HepG2 (cell line): Measurements from ENCODE around the gene P4HTM. TPM values are rescaled to one million over a fixed set of nuclear protein-coding genes. Genes with fewer than 3 reads are reported as not detected.

ENCODE experiments used
- ATAC-seq: fragments of 200-7000 bp; cut with Tn5 transposase; 3 replicates; pipeline ENCODE4 v1.9.1; 2020; ENCODE audit warnings: mild to moderate bottlenecking, moderate library complexity
- BruUV-seq: library from RNA; stranded (reverse); fragments of 400-500 nt; replicated peaks from 2 replicates; lab custom pipeline; 2021; lab: Mats Ljungman, UMichigan
- CTCF ChIA-PET: fragments of 300-600 bp; formaldehyde crosslinking; extraction: SDS; loops from one replicate; lab custom pipeline; 2021; ENCODE audit warnings: low total read pairs, inconsistent platforms, low intra/inter-chr PET ratio; lab: Yijun Ruan, JAX
- POLR2A ChIA-PET: fragments of 350-600 bp; sonication (Branson Sonifier 250); formaldehyde crosslinking; loops from one replicate; lab custom pipeline; 2020; ENCODE audit warnings: antibody characterized with exemption, inconsistent platforms; lab: Yijun Ruan, JAX
- DNase-seq: peaks from one replicate; pipeline ENCODE4 v3.0.0-alpha.2; 2015; ENCODE audit warnings: low spot score
- FAIRE-seq: peaks from 3 replicates; lab custom pipeline; 2011; peaks lifted over from hg19 to GRCh38; lab: Jason Lieb, UNC
- H2AFZ ChIP-seq: one replicate; pipeline ENCODE4 v1.6.1; 2011; ENCODE audit warnings: low read length, inconsistent platforms
- H3K27ac ChIP-seq: fragments of 300-600 bp; 3 replicates; pipeline ENCODE4 v1.8.0; 2011; ENCODE audit warnings: mixed run types, mild to moderate bottlenecking, mixed read lengths, low read length, inconsistent platforms; ENCODE audit not compliant: insufficient read depth; ENCODE audit errors: extremely low read length
- H3K27me3 ChIP-seq, 2 experiments: fragments of 200-600 bp in 1 of 2; 2 replicates in 1 of 2; 3 replicates in 1 of 2; pipeline versions ENCODE4 v1.6.0 to v1.8.0; 2011; ENCODE audit warnings: low read length in 2 of 2, mild to moderate bottlenecking in 2 of 2, moderate library complexity in 2 of 2, inconsistent platforms in 1 of 2; ENCODE audit not compliant: insufficient read depth in 2 of 2, control insufficient read depth in 1 of 2
- H3K36me3 ChIP-seq, 2 experiments: fragments of 200-600 bp in 1 of 2; replicated peaks in 1 of 2; 2 replicates in 1 of 2; 3 replicates in 1 of 2; pipeline versions ENCODE4 v1.5.1 to v1.8.0; 2011; ENCODE audit warnings: low read length in 2 of 2, inconsistent platforms in 1 of 2; ENCODE audit not compliant: insufficient read depth in 2 of 2, control insufficient read depth in 1 of 2
- H3K4me1 ChIP-seq: 2 replicates; pipeline ENCODE4 v1.5.1; 2012; ENCODE audit warnings: low read length, inconsistent platforms; ENCODE audit not compliant: insufficient read depth
- H3K4me2 ChIP-seq: 2 replicates; pipeline ENCODE4 v1.6.0; 2011; ENCODE audit warnings: low read depth, low read length, inconsistent platforms
- H3K4me3 ChIP-seq, 3 experiments: fragments of 200-600 bp in 1 of 3; sonication (generic), shearing (Covaris generic) in 1 of 3; replicated peaks in 1 of 3; 2 replicates each; pipeline ENCODE4 v1.5.1; 2011 to 2016; ENCODE audit warnings: low read length in 3 of 3, inconsistent platforms in 2 of 3, low read depth in 2 of 3, mild to moderate bottlenecking in 2 of 3, control low read depth in 1 of 3, mixed read lengths in 1 of 3; ENCODE audit not compliant: insufficient read depth in 1 of 3
- H3K79me2 ChIP-seq: one replicate; pipeline ENCODE4 v1.6.1; 2011; ENCODE audit warnings: low read length, inconsistent platforms; ENCODE audit not compliant: insufficient read depth
- H3K9ac ChIP-seq: 2 replicates; pipeline ENCODE4 v1.6.0; 2011; ENCODE audit warnings: mild to moderate bottlenecking, low read depth, low read length, inconsistent platforms; ENCODE audit not compliant: insufficient read depth
- H3K9me3 ChIP-seq: 2 replicates; pipeline ENCODE4 v1.5.1; 2012; ENCODE audit warnings: mild to moderate bottlenecking, low read length
- H4K20me1 ChIP-seq: 2 replicates; pipeline ENCODE4 v1.6.0; 2011; ENCODE audit warnings: inconsistent platforms, mild to moderate bottlenecking, low read length, moderate library complexity; ENCODE audit not compliant: insufficient read depth
- ADNP ChIP-seq: sonication (generic); formaldehyde crosslinking; IDR thresholded peaks from 2 replicates; pipeline ENCODE4 v1.4.0; 2020; ENCODE audit warnings: missing genetic modification reagents
- AHR ChIP-seq: IDR thresholded peaks from 2 replicates; pipeline ENCODE4 v1.6.1; 2018; ENCODE audit warnings: missing genetic modification reagents, missing compliant biosample characterization
- FLYWCH1 ChIP-seq: sonication (generic); formaldehyde crosslinking; IDR thresholded peaks from 2 replicates; pipeline ENCODE4 v1.8.1; 2023; ENCODE audit warnings: mild to moderate bottlenecking, missing genetic modification reagents
- FOXC1 ChIP-seq: sonication (generic); formaldehyde crosslinking; IDR thresholded peaks from 2 replicates; pipeline ENCODE4 v1.8.0; 2022; ENCODE audit warnings: mild to moderate bottlenecking, missing genetic modification reagents, borderline replicate concordance
- GATAD2A ChIP-seq: IDR thresholded peaks from 2 replicates; pipeline ENCODE4 v1.6.1; 2016
- IKZF4 ChIP-seq: sonication (generic); formaldehyde crosslinking; IDR thresholded peaks from 2 replicates; pipeline ENCODE4 v1.5.1; 2020; ENCODE audit warnings: borderline replicate concordance, mild to moderate bottlenecking, low read depth, missing genetic modification reagents; ENCODE audit errors: not compliant biosample characterization
- MED13 ChIP-seq: sonication (generic); formaldehyde crosslinking; IDR thresholded peaks from 2 replicates; pipeline ENCODE4 v1.5.0; 2020; ENCODE audit warnings: missing genetic modification reagents
- NFE2L2 ChIP-seq: fragments of 150-350 bp; IDR thresholded peaks from 2 replicates; pipeline ENCODE4 v1.6.1; 2014; ENCODE audit warnings: low read length
- NFKB2 ChIP-seq: sonication (generic); formaldehyde crosslinking; IDR thresholded peaks from 2 replicates; pipeline ENCODE4 v1.4.0; 2020; ENCODE audit warnings: missing genetic modification reagents, borderline replicate concordance
- NR3C1 ChIP-seq: sonication (generic); formaldehyde crosslinking; IDR thresholded peaks from 2 replicates; pipeline ENCODE4 v1.4.0; 2020; ENCODE audit warnings: missing genetic modification reagents
- RBM39 ChIP-seq: fragments of 200-400 bp; formaldehyde crosslinking; IDR thresholded peaks from one replicate; pipeline ENCODE4 v1.6.1; 2018; ENCODE audit warnings: antibody characterized with exemption, mild to moderate bottlenecking, low read depth, low read length; ENCODE audit not compliant: poor library complexity, severe bottlenecking
- RCOR2 ChIP-seq: IDR thresholded peaks from 2 replicates; pipeline ENCODE4 v1.6.1; 2016; ENCODE audit warnings: missing biosample characterization, missing genetic modification reagents
- RXRB ChIP-seq: IDR thresholded peaks from 2 replicates; pipeline ENCODE4 v1.6.1; 2016; ENCODE audit warnings: borderline replicate concordance, missing genetic modification reagents, missing compliant biosample characterization
- STAG1 ChIP-seq: sonication (generic); formaldehyde crosslinking; IDR thresholded peaks from 2 replicates; pipeline ENCODE4 v1.4.0; 2020; ENCODE audit warnings: missing genetic modification reagents
- THYN1 ChIP-seq: sonication (generic); formaldehyde crosslinking; IDR thresholded peaks from 2 replicates; pipeline ENCODE4 v1.8.1; 2023; ENCODE audit warnings: low read depth, mild to moderate bottlenecking, moderate library complexity, missing genetic modification reagents, borderline replicate concordance
- ZNF232 ChIP-seq: sonication (generic); formaldehyde crosslinking; IDR thresholded peaks from 2 replicates; pipeline ENCODE4 v1.4.0; 2020; ENCODE audit warnings: missing genetic modification reagents, borderline replicate concordance
- ZNF274 ChIP-seq: sonication (generic); formaldehyde crosslinking; IDR thresholded peaks from 2 replicates; pipeline ENCODE4 v1.5.1; 2020; ENCODE audit warnings: mild to moderate bottlenecking, missing genetic modification reagents
- ZNF431 ChIP-seq: sonication (generic); formaldehyde crosslinking; IDR thresholded peaks from 2 replicates; pipeline ENCODE4 v1.9.0; 2022; ENCODE audit warnings: missing genetic modification reagents, low read depth, mild to moderate bottlenecking, borderline replicate concordance
- ZNF616 ChIP-seq: sonication (generic); formaldehyde crosslinking; IDR thresholded peaks from 2 replicates; pipeline ENCODE4 v1.5.0; 2020; ENCODE audit warnings: low read depth, mild to moderate bottlenecking, missing genetic modification reagents
- ZNF841 ChIP-seq: sonication (generic); formaldehyde crosslinking; IDR thresholded peaks from 2 replicates; pipeline ENCODE4 v1.8.1; 2023; ENCODE audit warnings: missing genetic modification reagents, borderline replicate concordance
- WGBS: methylation state at CpG from one replicate; pipeline ENCODE4 v1.1.6; 2017; ENCODE audit warnings: low lambda C conversion rate; 5-methylcytosine and 5-hydroxymethylcytosine counted together
- in situ Hi-C: cut with HindIII; loops from 2 replicates; pipeline ENCODE4 v1.10.0; 2017; ENCODE audit warnings: low pct_unique_long_range_greater_than_20kb; ENCODE audit not compliant: extremely low pct_ligation_motif_present
- intact Hi-C: fragments of 100-400 bp; cut with micrococcal nuclease; formaldehyde crosslinking; loops from one replicate; pipeline ENCODE4 v1.10.0; 2022; ENCODE audit not compliant: unreplicated experiment
- polyA plus RNA-seq, 8 experiments: library from polyadenylated mRNA; depleted of rRNA in 3 of 8; stranded (reverse) in 7 of 8; unstranded in 1 of 8; fragments of >200 nt; fragmentation: Illumina TruSeq in 4 of 8; extraction: Trizol in 4 of 8; gene quantifications; 2 replicates each; pipeline versions ENCODE4 v1.2.1 to v1.2.3, GENCODE V29; 2011 to 2016; ENCODE audit warnings: low read depth in 4 of 8, missing spikeins in 1 of 8, mixed read lengths in 1 of 8; ENCODE audit not compliant: insufficient read depth in 1 of 8
- total RNA-seq, 5 experiments: library from RNA; depleted of rRNA; stranded (reverse); fragments of >200 nt; fragmentation: Illumina TruSeq; extraction: Trizol; gene quantifications; 2 replicates each; pipeline ENCODE4 v1.2.3, GENCODE V29; 2016; ENCODE audit warnings: low read depth in 1 of 5
- TF ChIP-seq, protein P1 (sequence below): sonication (generic); formaldehyde crosslinking; IDR thresholded peaks from 2 replicates; pipeline ENCODE4 v1.8.0; 2022; ENCODE audit warnings: mild to moderate bottlenecking, missing genetic modification reagents, moderate library complexity

Gene P4HTM
- total and polyA plus RNA-seq, 2 of the 13 experiments (the other 11 are each of a cell fraction or from before 2014, with no cell fraction given), result 0.01 TPM; not detected in 1

DNA sequence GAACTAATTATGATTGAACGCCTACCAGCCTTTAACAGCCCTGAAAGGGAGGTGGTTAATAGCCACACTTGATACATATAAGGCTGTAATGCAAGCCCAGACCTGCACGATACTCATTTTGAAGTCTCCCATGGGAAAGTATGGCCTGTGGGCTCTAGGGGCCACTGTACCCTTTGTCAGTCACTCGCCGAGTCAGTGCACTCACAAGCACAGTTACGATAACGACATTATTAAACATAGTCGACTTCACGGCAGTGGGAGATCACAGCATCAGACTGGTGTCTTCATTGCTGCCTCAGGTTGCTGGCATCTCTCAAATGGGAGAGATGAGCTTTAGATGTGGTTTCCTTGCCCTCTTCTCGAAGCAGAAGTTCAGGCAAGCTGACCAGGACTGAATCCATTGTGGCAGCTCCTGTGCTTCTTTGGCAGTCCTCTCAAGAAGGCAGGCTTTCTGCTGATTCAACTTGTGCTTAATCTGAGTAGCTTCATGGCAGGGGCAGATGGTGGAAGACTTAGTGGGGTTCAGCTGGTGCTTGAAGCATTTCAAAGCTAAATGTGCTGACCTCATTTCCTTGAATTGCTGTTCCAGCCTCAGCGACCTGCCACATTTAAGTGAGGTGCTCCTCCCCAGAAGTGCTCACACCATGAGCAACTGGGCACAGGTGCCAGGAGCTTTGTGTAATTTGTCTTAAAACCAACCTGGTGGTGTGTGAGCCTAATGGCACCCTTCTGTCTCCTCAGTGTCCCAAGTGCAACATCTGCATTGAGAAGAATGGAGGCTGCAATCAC, 15.8 kb upstream of the P4HTM start:
- DNase-seq (no peak), FAIRE-seq (no peak), ATAC-seq (no peak)
- no peak overlapping the region for H3K27ac ChIP-seq
- H2AFZ ChIP-seq, result no peak overlapping the region
- H3K9me3 ChIP-seq, result no peaks in the 10 kb centered on the region
- TF ChIP-seq FOXC1 (CRISPR knock-in tag) (no peak), STAG1 (CRISPR knock-in tag) (no peak), RCOR2 (no peak), FLYWCH1 (CRISPR knock-in tag) (no peak), NR3C1 (CRISPR knock-in tag) (no peak), ZNF232 (no peak), ZNF616 (no peak)
- no peaks in the 10 kb centered on the region for H3K4me1 ChIP-seq
- ChIA-PET CTCF (no interaction called here), POLR2A (no interaction called here)
- in situ Hi-C loops, result no loop called here
- H4K20me1 ChIP-seq, result no peaks in the 10 kb centered on the region
- no peak overlapping the region for H3K4me2 ChIP-seq
- no peaks in the 10 kb centered on the region for H3K27me3 ChIP-seq
- peaks cover 33 to 81% of the 10 kb centered on the region in 2 experiments for H3K36me3 ChIP-seq
- 97% methylated on average over 9 of the region's 10 CpGs for WGBS
- H3K4me3 ChIP-seq, result no peak overlapping the region
- intact Hi-C loops, result no loop called here
- no TSS peak for BruUV-seq
- no peak overlapping the region for H3K9ac ChIP-seq
- no peaks in the 10 kb centered on the region for H3K79me2 ChIP-seq

DNA sequence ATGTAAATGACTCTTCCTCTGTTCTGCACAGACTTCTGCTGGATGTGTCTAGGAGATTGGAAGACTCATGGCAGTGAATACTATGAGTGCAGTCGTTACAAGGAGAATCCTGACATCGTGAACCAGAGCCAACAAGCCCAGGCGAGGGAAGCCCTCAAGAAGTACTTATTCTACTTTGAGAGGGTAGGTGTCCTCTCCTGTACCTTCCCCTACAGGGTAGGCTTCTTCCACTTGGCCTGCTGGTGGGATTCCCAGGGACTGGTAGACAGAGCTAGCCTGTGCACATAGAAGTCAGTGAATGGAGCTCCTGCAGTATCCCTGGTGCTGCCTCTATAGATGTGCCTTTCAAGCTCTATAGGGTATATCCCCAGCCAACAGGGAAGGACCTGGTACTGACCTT, 10.6 kb upstream of the P4HTM start:
- ATAC-seq, result no peak
- Histone ChIP-seq H4K20me1 (no peaks in the 10 kb centered on the region), H3K27me3 (no peaks in the 10 kb centered on the region), H3K9ac (no peak overlapping the region), H2AFZ (no peak overlapping the region), H3K79me2 (no peaks in the 10 kb centered on the region), H3K4me1 (no peaks in the 10 kb centered on the region), H3K4me2 (no peak overlapping the region), H3K9me3 (no peaks in the 10 kb centered on the region), H3K4me3 (no peak overlapping the region), H3K36me3 (peaks cover 44 to 81% of the 10 kb centered on the region in 2 experiments), H3K27ac (no peak overlapping the region)
- 100% methylated on average over 3 of the region's 3 CpGs for WGBS
- FAIRE-seq, result no peak
- CTCF ChIA-PET, result no interaction called here
- POLR2A ChIA-PET, result no interaction called here
- no TSS peak for BruUV-seq
- in situ Hi-C loops (no loop called here), intact Hi-C loops (no loop called here)
- no peak for DNase-seq
- TF ChIP-seq, protein P1, sequence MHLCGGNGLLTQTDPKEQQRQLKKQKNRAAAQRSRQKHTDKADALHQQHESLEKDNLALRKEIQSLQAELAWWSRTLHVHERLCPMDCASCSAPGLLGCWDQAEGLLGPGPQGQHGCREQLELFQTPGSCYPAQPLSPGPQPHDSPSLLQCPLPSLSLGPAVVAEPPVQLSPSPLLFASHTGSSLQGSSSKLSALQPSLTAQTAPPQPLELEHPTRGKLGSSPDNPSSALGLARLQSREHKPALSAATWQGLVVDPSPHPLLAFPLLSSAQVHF (CRISPR knock-in tag), result no peak
- TF ChIP-seq IKZF4, result no peak
- TF ChIP-seq ZNF431 (CRISPR knock-in tag), result no peak
- TF ChIP-seq RBM39, result no peak
- TF ChIP-seq GATAD2A, result no peak
- no peak for TF ChIP-seq NFKB2
- TF ChIP-seq MED13 (CRISPR knock-in tag), result no peak
- TF ChIP-seq AHR (CRISPR knock-in tag), result no peak
- TF ChIP-seq NFE2L2, result no peak
- no peak for TF ChIP-seq THYN1 (CRISPR knock-in tag)
- TF ChIP-seq ADNP (CRISPR knock-in tag), result no peak
- no peak for TF ChIP-seq RXRB (CRISPR knock-in tag)
- no peak for TF ChIP-seq ZNF274 (CRISPR knock-in tag)
- TF ChIP-seq ZNF841, result no peak
